GM12878 (cell line): ENCODE data around the gene ESYT3.

ENCODE experiments used
- EGR1 ChIP-seq, 2 experiments: IDR thresholded peaks; 1 replicate in 1 of 2; 2 replicates in 1 of 2; pipeline ENCODE4 v1.6.1; 2011 to 2012; ENCODE audit warnings: low read depth in 2 of 2, low read length in 2 of 2, borderline replicate concordance in 1 of 2, mild to moderate bottlenecking in 1 of 2, moderate library complexity in 1 of 2
- EP300 ChIP-seq, 2 experiments: fragments of 150-350 bp in 1 of 2; IDR thresholded peaks; 2 replicates each; pipeline ENCODE4 v1.6.1; 2011 to 2012; ENCODE audit warnings: low read depth in 2 of 2, low read length in 2 of 2, borderline replicate concordance in 1 of 2, improper control_type of control experiment in 1 of 2, inconsistent platforms in 1 of 2; ENCODE audit not compliant: control insufficient read depth in 1 of 2
- JUND ChIP-seq: IDR thresholded peaks from 2 replicates; pipeline ENCODE4 v1.6.1; 2012; ENCODE audit warnings: low read depth, mild to moderate bottlenecking, low read length, improper control_type of control experiment, moderate library complexity
- MEF2A ChIP-seq: IDR thresholded peaks from 2 replicates; pipeline ENCODE4 v1.6.1; 2011; ENCODE audit warnings: low read depth, mild to moderate bottlenecking, low read length, moderate library complexity; ENCODE audit not compliant: insufficient read depth
- RAD21 ChIP-seq: IDR thresholded peaks from 2 replicates; pipeline ENCODE4 v1.6.1; 2011; ENCODE audit warnings: mild to moderate bottlenecking, low read depth, low read length, moderate library complexity; ENCODE audit not compliant: insufficient read depth
- TF ChIP-seq, protein P1 (sequence below): IDR thresholded peaks from 2 replicates; pipeline ENCODE4 v1.6.1; 2011; ENCODE audit warnings: low read depth, low read length, improper control_type of control experiment, borderline replicate concordance
- TF ChIP-seq, protein P2 (sequence below): IDR thresholded peaks from 2 replicates; pipeline ENCODE4 v1.6.1; 2012; ENCODE audit warnings: low read depth, low read length, improper control_type of control experiment

- no peak for TF ChIP-seq EP300 (IDR thresholded peaks at IDR 0.05; ENCODE audit: borderline replicate concordance in 1 of 2, control insufficient read depth in 1 of 2, low read depth in 2 of 2, low read length in 2 of 2)
- no peak for TF ChIP-seq MEF2A
- TF ChIP-seq RAD21, result no peak
- TF ChIP-seq, protein P1, sequence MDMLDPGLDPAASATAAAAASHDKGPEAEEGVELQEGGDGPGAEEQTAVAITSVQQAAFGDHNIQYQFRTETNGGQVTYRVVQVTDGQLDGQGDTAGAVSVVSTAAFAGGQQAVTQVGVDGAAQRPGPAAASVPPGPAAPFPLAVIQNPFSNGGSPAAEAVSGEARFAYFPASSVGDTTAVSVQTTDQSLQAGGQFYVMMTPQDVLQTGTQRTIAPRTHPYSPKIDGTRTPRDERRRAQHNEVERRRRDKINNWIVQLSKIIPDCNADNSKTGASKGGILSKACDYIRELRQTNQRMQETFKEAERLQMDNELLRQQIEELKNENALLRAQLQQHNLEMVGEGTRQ, result no peak
- no peak for TF ChIP-seq EGR1 (IDR thresholded peaks at IDR 0.05; ENCODE audit: borderline replicate concordance in 1 of 2, low read depth in 2 of 2, low read length in 2 of 2)
- no peak for TF ChIP-seq JUND
- TF ChIP-seq, protein P2, sequence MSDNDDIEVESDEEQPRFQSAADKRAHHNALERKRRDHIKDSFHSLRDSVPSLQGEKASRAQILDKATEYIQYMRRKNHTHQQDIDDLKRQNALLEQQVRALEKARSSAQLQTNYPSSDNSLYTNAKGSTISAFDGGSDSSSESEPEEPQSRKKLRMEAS, result no peak
Measured at GRCh38 chr3:138399766-138400165, 34.6 kb upstream of the ESYT3 start.
